ENCODE measurements around the gene CDK15.

DNA sequence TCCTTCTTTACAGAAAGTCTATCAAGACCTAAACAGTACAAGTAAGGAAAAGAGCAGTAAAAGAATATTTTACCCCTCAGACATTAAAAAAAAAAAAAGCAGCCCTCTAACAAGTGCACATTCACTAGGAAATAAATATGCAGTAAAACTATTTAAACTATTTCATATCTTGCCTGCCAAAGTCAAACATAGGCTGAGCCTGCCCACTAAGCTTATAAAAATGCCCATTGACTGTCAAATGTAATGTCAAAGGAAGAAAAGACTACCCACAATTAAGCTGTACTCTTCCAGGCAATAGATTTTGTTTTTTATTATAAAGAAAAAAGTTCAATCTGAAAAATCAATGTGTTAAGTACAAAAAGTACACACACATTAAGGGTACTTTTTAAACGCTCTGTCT lies 37.4 kb upstream of the CDK15 start:
- TF ChIP-seq, protein P1, sequence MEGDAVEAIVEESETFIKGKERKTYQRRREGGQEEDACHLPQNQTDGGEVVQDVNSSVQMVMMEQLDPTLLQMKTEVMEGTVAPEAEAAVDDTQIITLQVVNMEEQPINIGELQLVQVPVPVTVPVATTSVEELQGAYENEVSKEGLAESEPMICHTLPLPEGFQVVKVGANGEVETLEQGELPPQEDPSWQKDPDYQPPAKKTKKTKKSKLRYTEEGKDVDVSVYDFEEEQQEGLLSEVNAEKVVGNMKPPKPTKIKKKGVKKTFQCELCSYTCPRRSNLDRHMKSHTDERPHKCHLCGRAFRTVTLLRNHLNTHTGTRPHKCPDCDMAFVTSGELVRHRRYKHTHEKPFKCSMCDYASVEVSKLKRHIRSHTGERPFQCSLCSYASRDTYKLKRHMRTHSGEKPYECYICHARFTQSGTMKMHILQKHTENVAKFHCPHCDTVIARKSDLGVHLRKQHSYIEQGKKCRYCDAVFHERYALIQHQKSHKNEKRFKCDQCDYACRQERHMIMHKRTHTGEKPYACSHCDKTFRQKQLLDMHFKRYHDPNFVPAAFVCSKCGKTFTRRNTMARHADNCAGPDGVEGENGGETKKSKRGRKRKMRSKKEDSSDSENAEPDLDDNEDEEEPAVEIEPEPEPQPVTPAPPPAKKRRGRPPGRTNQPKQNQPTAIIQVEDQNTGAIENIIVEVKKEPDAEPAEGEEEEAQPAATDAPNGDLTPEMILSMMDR (IDR thresholded peaks at IDR 0.05) = no peak
- TF ChIP-seq EZH2 (IDR thresholded peaks at IDR 0.05; ENCODE audit: borderline replicate concordance, insufficient read depth, low read depth, low read length, poor library complexity, severe bottlenecking) = no peak

Measured in B cell (primary cell).